B cell (primary cell): Measurements from ENCODE around the gene LEMD3.

Source experiments
- EZH2 ChIP-seq: IDR thresholded peaks from 2 replicates; pipeline ENCODE4 v1.6.1; 2012; ENCODE audit warnings: borderline replicate concordance, low read depth, mild to moderate bottlenecking, moderate library complexity, low read length; ENCODE audit not compliant: insufficient read depth, poor library complexity, severe bottlenecking
- TF ChIP-seq, protein P1 (sequence below): fragments of 200-600 bp; IDR thresholded peaks from one replicate; pipeline ENCODE4 v1.8.0; 2022; ENCODE audit warnings: antibody characterized with exemption, mild to moderate bottlenecking

DNA sequence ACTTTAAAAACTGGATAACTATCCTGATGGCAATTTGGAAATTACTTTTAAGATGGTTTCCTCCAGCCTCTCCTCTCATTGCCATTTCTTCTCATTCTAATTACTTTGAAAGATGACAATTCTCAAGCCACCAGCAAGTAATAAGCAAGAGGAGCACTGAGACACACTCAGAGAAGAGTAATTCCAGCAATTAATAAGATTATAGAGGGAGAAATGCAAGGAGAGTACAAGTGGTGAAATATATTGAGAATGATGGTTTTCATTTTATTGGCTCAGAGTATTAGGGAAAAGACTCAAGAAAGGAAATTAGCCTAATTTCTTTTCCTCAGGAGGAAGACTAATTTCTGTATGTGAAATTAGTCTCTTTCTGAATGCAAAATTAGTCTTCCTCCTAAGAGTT, 88.6 kb downstream of the LEMD3 start:
- TF ChIP-seq EZH2, result no peak
- TF ChIP-seq, protein P1, sequence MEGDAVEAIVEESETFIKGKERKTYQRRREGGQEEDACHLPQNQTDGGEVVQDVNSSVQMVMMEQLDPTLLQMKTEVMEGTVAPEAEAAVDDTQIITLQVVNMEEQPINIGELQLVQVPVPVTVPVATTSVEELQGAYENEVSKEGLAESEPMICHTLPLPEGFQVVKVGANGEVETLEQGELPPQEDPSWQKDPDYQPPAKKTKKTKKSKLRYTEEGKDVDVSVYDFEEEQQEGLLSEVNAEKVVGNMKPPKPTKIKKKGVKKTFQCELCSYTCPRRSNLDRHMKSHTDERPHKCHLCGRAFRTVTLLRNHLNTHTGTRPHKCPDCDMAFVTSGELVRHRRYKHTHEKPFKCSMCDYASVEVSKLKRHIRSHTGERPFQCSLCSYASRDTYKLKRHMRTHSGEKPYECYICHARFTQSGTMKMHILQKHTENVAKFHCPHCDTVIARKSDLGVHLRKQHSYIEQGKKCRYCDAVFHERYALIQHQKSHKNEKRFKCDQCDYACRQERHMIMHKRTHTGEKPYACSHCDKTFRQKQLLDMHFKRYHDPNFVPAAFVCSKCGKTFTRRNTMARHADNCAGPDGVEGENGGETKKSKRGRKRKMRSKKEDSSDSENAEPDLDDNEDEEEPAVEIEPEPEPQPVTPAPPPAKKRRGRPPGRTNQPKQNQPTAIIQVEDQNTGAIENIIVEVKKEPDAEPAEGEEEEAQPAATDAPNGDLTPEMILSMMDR, result no peak
